SK-N-MC (cell line): ENCODE results near the gene NENF.

ENCODE experiments used
- EZH2 ChIP-seq: fragments of 200-600 bp; sonication (generic); IDR thresholded peaks from one replicate; pipeline ENCODE4 v1.6.1; 2017; ENCODE audit warnings: antibody characterized with exemption
- FOXP2 ChIP-seq: optimal IDR thresholded peaks from 2 replicates; pipeline ENCODE3; 2011; ENCODE audit warnings: mild to moderate bottlenecking, moderate library complexity; ENCODE audit not compliant: insufficient read depth; ENCODE audit errors: extremely low read length, control extremely low read depth
- POLR2AphosphoS5 ChIP-seq: IDR thresholded peaks from 2 replicates; pipeline ENCODE4 v1.6.1; 2012; ENCODE audit warnings: mild to moderate bottlenecking, low read depth, low read length, borderline replicate concordance

- no peak for TF ChIP-seq FOXP2
- no peak for TF ChIP-seq POLR2AphosphoS5
- no peak for TF ChIP-seq EZH2
Measured at GRCh38 chr1:212397171-212397570, 35.5 kb upstream of the NENF start.
